HEK293 (cell line): Measurements from ENCODE around the gene DPEP3.

Experiments
- CTCF ChIA-PET: fragments of 350-600 bp; formaldehyde crosslinking; extraction: SDS; loops from one replicate; lab custom pipeline; 2021; ENCODE audit warnings: antibody characterized with exemption; lab: Yijun Ruan, JAX
- POLR2A ChIA-PET: fragments of 300-600 bp; formaldehyde crosslinking; extraction: SDS; loops from one replicate; lab custom pipeline; 2020; ENCODE audit warnings: antibody characterized with exemption, inconsistent platforms; lab: Yijun Ruan, JAX
- H3K27ac ChIP-seq: fragments of 200-500 bp; sonication (Bioruptor generic); 2 replicates; pipeline ENCODE4 v1.5.1; 2014; ENCODE audit warnings: low read depth, low read length, control low read depth, inconsistent platforms; ENCODE audit errors: extremely low read depth
- H3K36me3 ChIP-seq, 2 experiments: fragments of 200-500 bp in 1 of 2; sonication (Bioruptor generic) in 1 of 2; 1 replicate in 1 of 2; 2 replicates in 1 of 2; pipeline ENCODE4 v1.5.1; 2014 to 2017; ENCODE audit warnings: inconsistent platforms in 2 of 2, low read length in 2 of 2; ENCODE audit not compliant: control insufficient read depth in 2 of 2, insufficient read depth in 1 of 2
- H3K4me1 ChIP-seq: fragments of 200-500 bp; sonication (Bioruptor generic); 2 replicates; pipeline ENCODE4 v1.5.1; 2014; ENCODE audit warnings: mild to moderate bottlenecking, low read length, inconsistent platforms; ENCODE audit not compliant: control insufficient read depth, insufficient read depth
- H3K4me3 ChIP-seq: 2 replicates; pipeline ENCODE4 v1.5.1; 2011; ENCODE audit warnings: low read depth, mild to moderate bottlenecking, control low read depth, low read length, moderate library complexity
- H3K9me3 ChIP-seq: fragments of 200-500 bp; sonication (Bioruptor generic); 2 replicates; pipeline ENCODE4 v1.5.1; 2014; ENCODE audit warnings: low read depth, low read length, inconsistent platforms; ENCODE audit not compliant: control insufficient read depth, insufficient read depth
- EGR2 ChIP-seq: fragments of 450-650 bp; formaldehyde crosslinking; IDR thresholded peaks from 2 replicates; pipeline ENCODE4 v1.5.1; 2016; ENCODE audit warnings: low read depth, missing biosample characterization, missing genetic modification characterization
- HOXD13 ChIP-seq: sonication (generic); formaldehyde crosslinking; IDR thresholded peaks from 2 replicates; pipeline ENCODE4 v1.8.0; 2022; ENCODE audit warnings: missing genetic modification reagents, borderline replicate concordance
- KLF16 ChIP-seq: fragments of 450-650 bp; formaldehyde crosslinking; IDR thresholded peaks from 2 replicates; pipeline ENCODE4 v1.5.1; 2017; ENCODE audit warnings: missing biosample characterization, missing genetic modification characterization
- KLF17 ChIP-seq: fragments of 450-650 bp; formaldehyde crosslinking; IDR thresholded peaks from 2 replicates; pipeline ENCODE4 v1.5.1; 2016; ENCODE audit warnings: missing biosample characterization, missing genetic modification characterization
- SP3 ChIP-seq: fragments of 450-650 bp; formaldehyde crosslinking; IDR thresholded peaks from 2 replicates; pipeline ENCODE4 v1.5.1; 2016; ENCODE audit warnings: missing biosample characterization, missing genetic modification characterization
- ZFHX2 ChIP-seq: fragments of 450-650 bp; formaldehyde crosslinking; conservative IDR thresholded peaks from 2 replicates; pipeline ENCODE4 v1.5.1; 2016; ENCODE audit warnings: missing biosample characterization, missing genetic modification characterization
- ZNF19 ChIP-seq: fragments of 450-650 bp; formaldehyde crosslinking; IDR thresholded peaks from 2 replicates; pipeline ENCODE4; 2016; ENCODE audit warnings: missing biosample characterization, missing genetic modification characterization, low read depth
- ZNF2 ChIP-seq: fragments of 450-650 bp; formaldehyde crosslinking; IDR thresholded peaks from 2 replicates; pipeline ENCODE4 v1.5.1; 2016; ENCODE audit warnings: missing biosample characterization, missing genetic modification characterization
- ZNF223 ChIP-seq: fragments of 450-650 bp; formaldehyde crosslinking; IDR thresholded peaks from 2 replicates; pipeline ENCODE4 v1.5.1; 2016; ENCODE audit warnings: missing biosample characterization, missing genetic modification characterization
- ZNF366 ChIP-seq: fragments of 450-650 bp; formaldehyde crosslinking; conservative IDR thresholded peaks from 2 replicates; pipeline ENCODE4 v1.5.1; 2016; ENCODE audit warnings: missing biosample characterization, missing genetic modification characterization
- ZNF433 ChIP-seq: fragments of 450-650 bp; formaldehyde crosslinking; IDR thresholded peaks from 2 replicates; pipeline ENCODE4 v1.5.1; 2016; ENCODE audit warnings: missing biosample characterization, missing genetic modification characterization, low read depth
- ZNF768 ChIP-seq: fragments of 450-650 bp; formaldehyde crosslinking; IDR thresholded peaks from 2 replicates; pipeline ENCODE4 v1.5.1; 2018; ENCODE audit warnings: missing biosample characterization, mild to moderate bottlenecking, missing genetic modification characterization
- ZNF777 ChIP-seq: fragments of 450-650 bp; formaldehyde crosslinking; IDR thresholded peaks from 2 replicates; pipeline ENCODE4 v1.5.1; 2017; ENCODE audit warnings: missing biosample characterization, missing genetic modification characterization, borderline replicate concordance
- ZNF830 ChIP-seq: fragments of 450-650 bp; IDR thresholded peaks from 2 replicates; pipeline ENCODE4 v1.5.0; 2018; ENCODE audit warnings: missing biosample characterization, missing genetic modification characterization, low read depth, mild to moderate bottlenecking, moderate library complexity
- ZSCAN5A ChIP-seq: fragments of 450-650 bp; formaldehyde crosslinking; IDR thresholded peaks from 2 replicates; pipeline ENCODE4 v1.5.1; 2016; ENCODE audit warnings: missing biosample characterization, missing genetic modification characterization
- TF ChIP-seq, protein P1 (sequence below): fragments of 450-650 bp; formaldehyde crosslinking; IDR thresholded peaks from 2 replicates; pipeline ENCODE4 v1.5.1; 2016; ENCODE audit warnings: missing biosample characterization, missing genetic modification characterization

Gene DPEP3

GRCh38 chr16:67959536-67960329, 20.6 kb downstream of the DPEP3 start:
- ChIA-PET POLR2A (interaction anchor here (0.6 to 0.7 kb wide), 2 partner anchors 18 to 22 kb away, joined by 3 to 5 read pairs; no protein-coding TSS in a partner anchor), CTCF (interaction anchor here (0.6 to 1.0 kb wide), 2 partner anchors 18 to 495 kb away, joined by 3 read pairs; no protein-coding TSS in a partner anchor)
- H3K4me3 ChIP-seq: no peak overlapping the region
- peaks cover 9 to 83% of the 10 kb centered on the region in 2 experiments; a peak in 2 of 3 replicates for H3K36me3 ChIP-seq
- H3K9me3 ChIP-seq: no peaks in the 10 kb centered on the region
- H3K4me1 ChIP-seq: no peaks in the 10 kb centered on the region; the same call in 1 of the 2 replicates
- no peak for TF ChIP-seq ZNF19
- no peak for TF ChIP-seq ZSCAN5A (tag by site-specific recombination)
- no peak for TF ChIP-seq HOXD13 (CRISPR knock-in tag)
- TF ChIP-seq, protein P1, sequence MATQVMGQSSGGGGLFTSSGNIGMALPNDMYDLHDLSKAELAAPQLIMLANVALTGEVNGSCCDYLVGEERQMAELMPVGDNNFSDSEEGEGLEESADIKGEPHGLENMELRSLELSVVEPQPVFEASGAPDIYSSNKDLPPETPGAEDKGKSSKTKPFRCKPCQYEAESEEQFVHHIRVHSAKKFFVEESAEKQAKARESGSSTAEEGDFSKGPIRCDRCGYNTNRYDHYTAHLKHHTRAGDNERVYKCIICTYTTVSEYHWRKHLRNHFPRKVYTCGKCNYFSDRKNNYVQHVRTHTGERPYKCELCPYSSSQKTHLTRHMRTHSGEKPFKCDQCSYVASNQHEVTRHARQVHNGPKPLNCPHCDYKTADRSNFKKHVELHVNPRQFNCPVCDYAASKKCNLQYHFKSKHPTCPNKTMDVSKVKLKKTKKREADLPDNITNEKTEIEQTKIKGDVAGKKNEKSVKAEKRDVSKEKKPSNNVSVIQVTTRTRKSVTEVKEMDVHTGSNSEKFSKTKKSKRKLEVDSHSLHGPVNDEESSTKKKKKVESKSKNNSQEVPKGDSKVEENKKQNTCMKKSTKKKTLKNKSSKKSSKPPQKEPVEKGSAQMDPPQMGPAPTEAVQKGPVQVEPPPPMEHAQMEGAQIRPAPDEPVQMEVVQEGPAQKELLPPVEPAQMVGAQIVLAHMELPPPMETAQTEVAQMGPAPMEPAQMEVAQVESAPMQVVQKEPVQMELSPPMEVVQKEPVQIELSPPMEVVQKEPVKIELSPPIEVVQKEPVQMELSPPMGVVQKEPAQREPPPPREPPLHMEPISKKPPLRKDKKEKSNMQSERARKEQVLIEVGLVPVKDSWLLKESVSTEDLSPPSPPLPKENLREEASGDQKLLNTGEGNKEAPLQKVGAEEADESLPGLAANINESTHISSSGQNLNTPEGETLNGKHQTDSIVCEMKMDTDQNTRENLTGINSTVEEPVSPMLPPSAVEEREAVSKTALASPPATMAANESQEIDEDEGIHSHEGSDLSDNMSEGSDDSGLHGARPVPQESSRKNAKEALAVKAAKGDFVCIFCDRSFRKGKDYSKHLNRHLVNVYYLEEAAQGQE: no peak
- TF ChIP-seq EGR2 (tag by site-specific recombination): 0 out of 2 replicates have a peak, but pooled peaks have one; percentile 12
- H3K27ac ChIP-seq: no peak overlapping the region

GRCh38 chr16:67957622-67958021, 22.7 kb downstream of the DPEP3 start:
- POLR2A ChIA-PET: no interaction called here
- CTCF ChIA-PET: no interaction called here
- Histone ChIP-seq H3K9me3 (no peaks in the 10 kb centered on the region), H3K4me3 (no peak overlapping the region), H3K36me3 (peaks cover 9 to 78% of the 10 kb centered on the region in 2 experiments; a peak in 2 of 3 replicates), H3K4me1 (no peaks in the 10 kb centered on the region), H3K27ac (no peak overlapping the region)
- TF ChIP-seq ZFHX2 (tag by site-specific recombination) (no peak), SP3 (no peak), EGR2 (tag by site-specific recombination) (0 out of 2 replicates have a peak, but pooled peaks have one; percentile 7), KLF17 (tag by site-specific recombination) (no peak), ZNF830 (no peak)

DNA sequence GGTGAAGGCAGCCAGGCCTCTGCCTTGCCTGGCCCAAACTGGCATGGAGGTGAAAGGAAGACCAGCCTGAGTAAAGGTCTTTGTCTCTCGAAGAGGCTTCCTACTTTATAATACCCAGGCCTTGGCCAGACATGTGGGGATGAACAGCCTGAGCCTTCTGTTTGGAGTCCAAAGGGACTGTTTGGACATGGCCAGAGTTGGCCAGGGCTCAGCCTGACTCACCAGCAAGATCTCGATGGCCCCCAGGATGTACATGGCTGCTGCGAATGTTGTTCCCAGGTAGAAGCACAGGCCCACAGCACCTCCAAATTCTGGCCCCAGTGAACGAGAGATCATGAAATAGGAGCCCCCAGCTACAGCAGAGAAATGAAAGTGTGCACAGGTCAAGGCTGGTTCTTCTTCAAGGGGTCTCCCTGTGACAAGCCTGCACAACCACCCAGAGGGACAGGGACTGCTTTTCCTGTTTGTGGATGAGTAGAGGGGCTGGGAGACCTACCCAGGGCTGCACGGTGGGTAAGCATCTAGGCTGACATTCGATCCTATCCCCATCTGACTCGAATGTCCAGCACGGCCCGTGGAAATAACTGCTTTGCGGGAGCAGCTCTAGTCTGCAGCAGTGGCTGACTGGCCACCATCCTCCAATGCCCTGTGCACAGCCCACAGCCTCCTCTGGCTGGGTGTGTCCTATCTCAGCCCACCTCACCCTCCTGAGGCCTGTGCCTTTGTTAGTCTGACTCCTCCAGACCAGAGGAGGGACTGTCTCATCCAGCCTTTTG, 25.7 kb downstream of the DPEP3 start:
- Histone ChIP-seq H3K4me3 (no peak overlapping the region), H3K9me3 (no peaks in the 10 kb centered on the region), H3K4me1 (no peaks in the 10 kb centered on the region), H3K27ac (no peak overlapping the region), H3K36me3 (peaks cover 9 to 77% of the 10 kb centered on the region in 2 experiments; a peak in 2 of 3 replicates)
- POLR2A ChIA-PET: no interaction called here
- CTCF ChIA-PET: interaction anchor here (1.3 kb wide), 1 partner anchor 12 kb away, joined by 3 read pairs; no protein-coding TSS in a partner anchor
- TF ChIP-seq ZNF777 (tag by site-specific recombination): no peak
- no peak for TF ChIP-seq ZNF366 (tag by site-specific recombination)
- TF ChIP-seq EGR2 (tag by site-specific recombination): no peak
- TF ChIP-seq ZNF223: no peak
- no peak for TF ChIP-seq ZNF433 (tag by site-specific recombination)
- no peak for TF ChIP-seq KLF16 (tag by site-specific recombination)
- no peak for TF ChIP-seq ZNF768 (tag by site-specific recombination)
- TF ChIP-seq ZNF2 (tag by site-specific recombination): no peak
- no peak for TF ChIP-seq ZFHX2 (tag by site-specific recombination)
